Testis (tissue), 3 donors: ENCODE measurements around the gene UTP11. TPM values are rescaled to one million over a fixed set of nuclear protein-coding genes. Genes with fewer than 3 reads are reported as not detected.

ENCODE experiments used
- DNase-seq: peaks from one replicate; pipeline ENCODE4 v3.0.0-alpha.2; 2019
- H3K27ac ChIP-seq, 2 donors: fragments of 200-600 bp; sonication (generic); one replicate each; pipeline ENCODE4 v1.5.1; 2019
- H3K27me3 ChIP-seq: fragments of 200-600 bp; sonication (generic); one replicate; pipeline ENCODE4 v1.5.1; 2019
- H3K36me3 ChIP-seq: fragments of 200-600 bp; sonication (generic); one replicate; pipeline ENCODE4 v1.5.1; 2017; ENCODE audit warnings: low read depth; ENCODE audit errors: missing control alignments
- H3K4me1 ChIP-seq: fragments of 200-600 bp; sonication (generic); one replicate; pipeline ENCODE4 v1.5.1; 2019
- H3K4me3 ChIP-seq, 2 donors: fragments of 200-600 bp; sonication (generic); one replicate each; pipeline ENCODE4 v1.5.1; 2017 to 2019
- H3K9me3 ChIP-seq: fragments of 200-600 bp; sonication (generic); one replicate; pipeline ENCODE4 v1.5.1; 2017
- POLR2A ChIP-seq: fragments of 450-650 bp; IDR thresholded peaks from one replicate; pipeline ENCODE4 v1.6.1; 2017; ENCODE audit warnings: antibody characterized with exemption, mild to moderate bottlenecking, moderate library complexity
- WGBS, 2 donors: methylation state at CpG; one replicate each; pipeline ENCODE4 v1.1.5; 2018; 5-methylcytosine and 5-hydroxymethylcytosine counted together
- intact Hi-C: fragments of 100-400 bp; cut with DNase I; formaldehyde crosslinking; loops from one replicate; pipeline ENCODE4 v1.15.1; 2023; ENCODE audit warnings: low total_unique reads
- polyA plus RNA-seq: library from polyadenylated mRNA; stranded (reverse); fragments of 350-450 nt; fragmentation: Illumina TruSeq; extraction: RNeasy Lipid Tissue Mini Kit (QIAGEN cat#74804); gene quantifications from one replicate; pipeline ENCODE4 v1.2.3, GENCODE V29; 2014; ENCODE audit warnings: low read depth, low replicate concordance; ENCODE audit not compliant: insufficient read depth
- total RNA-seq, 2 donors: library from RNA; depleted of rRNA; stranded (reverse); fragments of >200 nt; gene quantifications; one replicate each; pipeline ENCODE4 v1.2.3, GENCODE V29; 2016
- TF ChIP-seq, protein P1 (sequence below), 3 experiments: fragments of 450-650 bp in 2 of 3; fragments of 200-600 bp in 1 of 3; sonication (generic) in 1 of 3; IDR thresholded peaks; one replicate each; pipeline ENCODE4 v1.5.1; 2016 to 2019; ENCODE audit warnings: antibody characterized with exemption in 3 of 3, mild to moderate bottlenecking in 2 of 3, moderate library complexity in 1 of 3

UTP11 gene
- total and polyA plus RNA-seq, 3 donors from 2014 or later = 35.6 to 43.3 (median 42.4) TPM

DNA sequence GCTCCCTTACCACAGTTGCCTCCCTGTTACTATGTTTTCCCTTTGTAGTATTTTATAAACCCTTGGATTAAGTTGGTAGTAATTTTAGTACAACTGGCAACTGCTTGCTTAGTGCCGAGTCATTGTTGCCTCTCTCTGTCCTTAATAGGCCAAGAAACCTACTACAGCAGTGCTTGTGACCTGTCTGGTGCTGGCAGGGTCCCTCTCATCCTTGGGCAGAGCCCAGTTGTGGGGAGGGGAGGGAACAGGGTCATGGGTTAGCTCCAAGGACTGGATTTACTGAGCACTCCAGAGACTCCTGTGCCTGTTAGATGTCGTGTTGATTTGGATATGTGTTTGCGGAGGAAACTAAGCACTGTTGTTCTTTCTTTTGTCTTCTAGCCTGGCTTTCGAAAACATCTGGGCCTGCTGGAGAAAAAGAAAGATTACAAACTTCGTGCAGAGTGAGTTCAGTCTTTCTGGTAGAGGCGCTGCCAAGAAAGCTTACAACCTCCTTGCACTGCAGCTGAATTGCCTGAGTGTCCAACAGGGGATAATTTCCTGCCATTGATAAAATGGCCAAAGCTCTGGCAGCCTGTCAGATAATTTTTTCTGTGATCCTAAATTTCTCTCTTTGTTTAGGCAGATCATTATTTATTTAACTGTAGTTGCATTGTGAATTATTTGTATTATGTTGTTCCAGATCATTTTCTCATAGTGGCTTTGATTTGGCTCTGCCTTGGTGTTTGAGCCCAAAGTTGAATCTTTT, 3.6 kb downstream of the UTP11 start:
- intact Hi-C loops = no loop called here
- no peaks in the 10 kb centered on the region for H3K27me3 ChIP-seq
- H3K4me3 ChIP-seq = no peak overlapping the region
- no peak for DNase-seq
- peaks cover 24% of the 10 kb centered on the region for H3K4me1 ChIP-seq
- H3K27ac ChIP-seq = peak overlapping the region in 1 of 2 donors; percentile 74
- H3K9me3 ChIP-seq = no peaks in the 10 kb centered on the region
- no peaks in the 10 kb centered on the region for H3K36me3 ChIP-seq
- TF ChIP-seq, protein P1, sequence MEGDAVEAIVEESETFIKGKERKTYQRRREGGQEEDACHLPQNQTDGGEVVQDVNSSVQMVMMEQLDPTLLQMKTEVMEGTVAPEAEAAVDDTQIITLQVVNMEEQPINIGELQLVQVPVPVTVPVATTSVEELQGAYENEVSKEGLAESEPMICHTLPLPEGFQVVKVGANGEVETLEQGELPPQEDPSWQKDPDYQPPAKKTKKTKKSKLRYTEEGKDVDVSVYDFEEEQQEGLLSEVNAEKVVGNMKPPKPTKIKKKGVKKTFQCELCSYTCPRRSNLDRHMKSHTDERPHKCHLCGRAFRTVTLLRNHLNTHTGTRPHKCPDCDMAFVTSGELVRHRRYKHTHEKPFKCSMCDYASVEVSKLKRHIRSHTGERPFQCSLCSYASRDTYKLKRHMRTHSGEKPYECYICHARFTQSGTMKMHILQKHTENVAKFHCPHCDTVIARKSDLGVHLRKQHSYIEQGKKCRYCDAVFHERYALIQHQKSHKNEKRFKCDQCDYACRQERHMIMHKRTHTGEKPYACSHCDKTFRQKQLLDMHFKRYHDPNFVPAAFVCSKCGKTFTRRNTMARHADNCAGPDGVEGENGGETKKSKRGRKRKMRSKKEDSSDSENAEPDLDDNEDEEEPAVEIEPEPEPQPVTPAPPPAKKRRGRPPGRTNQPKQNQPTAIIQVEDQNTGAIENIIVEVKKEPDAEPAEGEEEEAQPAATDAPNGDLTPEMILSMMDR (IDR thresholded peaks at IDR 0.05) = no peak
- no peak for TF ChIP-seq POLR2A
- 36 to 45% methylated on average over 6 of the region's 6 CpGs for WGBS, 2 donors

- intact Hi-C loops = no loop called here
- Histone ChIP-seq H3K4me1 (peaks cover 15% of the 10 kb centered on the region), H3K27me3 (no peaks in the 10 kb centered on the region), H3K9me3 (no peaks in the 10 kb centered on the region), H3K4me3 (no peak overlapping the region), H3K36me3 (no peaks in the 10 kb centered on the region), H3K27ac (no peak overlapping the region)
- DNase-seq = no peak
- WGBS, 2 donors = 77 to 81% methylated on average over 6 of the region's 6 CpGs
- TF ChIP-seq, protein P1 (IDR thresholded peaks at IDR 0.05) = peak in 2 of 3 experiments; percentile 37 to 48
- no peak for TF ChIP-seq POLR2A
Observed at GRCh38 chr1:38018864-38019343, 6.4 kb downstream of the UTP11 start.

GRCh38 chr1:38020396-38020795, 7.9 kb downstream of the UTP11 start:
- no peaks in the 10 kb centered on the region for H3K27me3 ChIP-seq
- whole genome bisulfite sequencing, 2 donors = 94 to 98% methylated on average over 2 of the region's 2 CpGs
- H3K4me1 ChIP-seq = peaks cover 10% of the 10 kb centered on the region
- intact Hi-C loops = no loop called here
- no peak for TF ChIP-seq POLR2A
- TF ChIP-seq, protein P1 (IDR thresholded peaks at IDR 0.05) = no peak
- no peak overlapping the region for H3K27ac ChIP-seq
- no peaks in the 10 kb centered on the region for H3K36me3 ChIP-seq
- H3K9me3 ChIP-seq = no peaks in the 10 kb centered on the region
- H3K4me3 ChIP-seq = no peak overlapping the region
- DNase-seq = no peak

DNA sequence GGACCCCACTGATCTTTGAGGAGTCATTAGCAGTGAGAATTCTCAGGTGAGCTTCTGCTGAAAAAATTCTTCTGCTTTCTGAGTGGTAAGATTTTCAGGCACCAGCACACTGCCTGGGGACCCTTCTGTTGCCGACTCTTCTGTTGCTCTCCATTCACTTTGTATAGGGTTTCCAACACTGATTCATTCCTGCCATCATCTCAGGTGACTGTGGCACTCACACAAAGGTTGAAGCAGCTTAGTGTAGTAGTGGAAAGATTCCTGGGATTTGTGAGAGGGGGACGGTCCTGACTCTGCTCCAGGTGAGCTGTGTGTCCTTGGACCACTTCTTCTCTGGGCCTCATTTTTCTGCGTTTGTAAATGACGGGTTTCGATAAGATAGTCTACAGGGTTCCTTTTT, 9.4 kb downstream of the UTP11 start:
- TF ChIP-seq POLR2A = no peak
- TF ChIP-seq, protein P1 (IDR thresholded peaks at IDR 0.05) = no peak
- Histone ChIP-seq H3K4me3 (no peak overlapping the region), H3K4me1 (peaks cover 3% of the 10 kb centered on the region), H3K27ac (no peak overlapping the region), H3K9me3 (no peaks in the 10 kb centered on the region), H3K27me3 (no peaks in the 10 kb centered on the region), H3K36me3 (no peaks in the 10 kb centered on the region)
- no peak for DNase-seq
- 88 to 93% methylated on average over 5 of the region's 5 CpGs for WGBS, 2 donors
- intact Hi-C loops = no loop called here

- Histone ChIP-seq H3K4me1 (peaks cover 4% of the 10 kb centered on the region), H3K27ac (no peak overlapping the region), H3K9me3 (no peaks in the 10 kb centered on the region), H3K27me3 (no peaks in the 10 kb centered on the region), H3K36me3 (no peaks in the 10 kb centered on the region), H3K4me3 (no peak overlapping the region)
- WGBS, 2 donors = 88 to 92% methylated on average over 3 of the region's 3 CpGs
- TF ChIP-seq, protein P1 (IDR thresholded peaks at IDR 0.05) = no peak
- no peak for TF ChIP-seq POLR2A
- DNase-seq = no peak
- intact Hi-C loops = no loop called here
Observed at GRCh38 chr1:38022810-38023209, 10.3 kb downstream of the UTP11 start.
